HG03196 (cell line): ENCODE data around the gene WDR38.

Experiments used
- ATAC-seq: cut with Tn5 transposase; IDR thresholded peaks from one replicate; pipeline ENCODE4 v1.9.1; 2021; ENCODE audit not compliant: unreplicated experiment

WDR38 gene

GRCh38 chr9:124857533-124858162 lies 4.4 kb downstream of the WDR38 start:
- ATAC-seq, result no peak

DNA sequence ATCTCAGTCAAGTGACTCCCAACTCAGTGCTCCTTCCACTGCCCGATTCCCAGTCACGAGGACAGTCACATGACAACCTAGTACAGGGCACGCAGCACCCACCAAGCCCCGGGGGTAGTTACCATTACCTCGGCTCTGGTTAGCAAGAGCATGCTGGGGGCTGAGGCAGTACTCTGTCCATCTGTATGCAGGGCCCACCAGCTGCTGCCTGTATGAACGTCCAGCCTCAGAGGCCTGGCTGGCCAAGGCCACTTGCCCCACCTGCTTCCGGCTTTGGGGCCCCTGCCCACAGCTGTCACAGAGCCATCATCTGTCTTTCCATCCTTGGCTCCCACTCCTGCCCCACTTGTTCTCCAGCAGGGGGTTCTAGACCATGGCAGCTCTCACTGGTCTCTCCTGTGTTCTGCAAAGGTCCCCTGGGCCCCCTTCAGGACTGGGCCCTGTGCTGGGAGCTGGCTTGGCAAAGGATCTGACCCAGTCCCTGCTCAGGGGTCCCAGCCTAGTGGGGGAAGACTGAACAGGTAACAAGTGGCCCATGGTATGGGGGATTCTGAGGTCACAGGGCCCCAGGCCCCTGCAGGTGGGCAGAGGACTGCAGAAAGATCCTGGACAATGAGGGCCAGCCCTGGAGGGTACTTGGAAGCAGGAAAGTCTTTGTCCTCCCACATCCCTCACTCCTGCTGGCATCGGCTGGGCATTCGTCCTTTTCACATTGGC lies 5.2 kb downstream of the WDR38 start:
- ATAC-seq, result no peak

DNA sequence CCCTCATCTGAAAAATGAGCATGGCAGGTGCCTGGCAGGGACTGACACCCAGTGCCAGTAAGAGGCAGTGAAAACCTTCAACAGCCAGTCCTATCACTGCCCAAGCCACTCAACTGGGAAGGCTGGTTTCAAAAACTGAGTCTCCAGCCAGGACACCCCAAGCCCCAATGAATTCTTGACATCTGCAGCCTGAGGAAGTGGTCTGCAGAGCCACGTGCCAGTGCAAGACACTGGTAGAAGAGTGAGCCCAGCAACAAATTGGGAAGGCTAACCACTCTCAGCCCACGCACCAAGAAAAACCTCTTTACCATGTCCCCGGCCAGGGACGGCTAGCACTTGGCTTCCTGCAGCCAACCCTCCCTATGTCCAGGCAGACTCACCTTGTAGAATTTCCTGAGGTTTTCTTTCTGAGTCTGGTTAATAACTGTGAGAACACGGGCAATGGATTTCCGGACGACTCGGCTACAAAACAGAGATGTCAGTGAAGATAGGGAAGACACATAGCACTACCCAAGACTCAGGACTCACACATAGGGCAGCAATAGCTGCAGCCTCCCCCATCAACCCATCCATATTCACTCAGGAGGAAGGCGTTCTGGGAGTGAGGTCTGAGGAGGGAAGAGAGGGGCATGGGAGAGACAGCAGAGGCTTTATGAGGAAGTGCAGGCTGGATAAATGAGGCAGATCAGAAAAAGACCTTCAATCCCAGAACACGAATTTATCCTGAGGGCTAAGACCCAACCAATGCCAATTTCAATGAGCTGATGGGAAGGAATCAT lies 6.7 kb downstream of the WDR38 start:
- no peak for ATAC-seq

DNA sequence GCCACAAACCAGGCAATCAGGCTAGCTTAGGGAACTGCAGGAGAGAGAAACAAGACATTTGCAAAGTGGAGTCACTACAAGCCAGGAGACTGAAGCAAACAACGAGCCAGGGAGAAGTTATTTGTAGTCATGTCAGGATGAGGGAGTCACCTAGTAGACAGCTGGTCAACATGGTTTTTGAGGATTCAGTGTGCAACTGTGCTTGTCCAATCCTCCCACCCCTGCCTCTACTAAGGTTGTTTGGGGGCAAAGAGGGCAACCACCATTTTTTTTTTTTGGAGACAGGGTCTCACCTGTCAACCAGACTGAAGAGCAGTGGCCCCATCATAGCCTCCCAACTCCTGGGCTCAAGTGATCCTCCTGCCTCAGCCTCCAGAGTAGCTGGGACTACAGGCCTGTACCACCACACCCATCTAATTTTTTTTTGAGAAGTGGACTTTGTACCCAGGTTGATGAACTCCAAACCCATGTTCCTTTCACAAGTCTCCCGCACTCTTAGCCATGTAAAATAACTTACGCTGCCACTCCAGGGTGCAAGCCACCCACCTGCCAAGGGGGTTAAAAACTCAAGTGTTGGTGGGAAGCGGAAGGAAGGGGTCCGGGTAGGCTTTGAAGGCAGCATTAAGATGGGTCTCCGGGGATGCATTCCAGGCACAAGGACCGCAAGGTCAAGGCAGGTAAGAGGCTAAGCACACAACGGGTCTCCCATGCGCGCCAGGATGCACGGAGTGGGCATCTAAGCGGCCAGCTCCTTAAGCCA lies 7.5 kb downstream of the WDR38 start:
- no peak for ATAC-seq

DNA sequence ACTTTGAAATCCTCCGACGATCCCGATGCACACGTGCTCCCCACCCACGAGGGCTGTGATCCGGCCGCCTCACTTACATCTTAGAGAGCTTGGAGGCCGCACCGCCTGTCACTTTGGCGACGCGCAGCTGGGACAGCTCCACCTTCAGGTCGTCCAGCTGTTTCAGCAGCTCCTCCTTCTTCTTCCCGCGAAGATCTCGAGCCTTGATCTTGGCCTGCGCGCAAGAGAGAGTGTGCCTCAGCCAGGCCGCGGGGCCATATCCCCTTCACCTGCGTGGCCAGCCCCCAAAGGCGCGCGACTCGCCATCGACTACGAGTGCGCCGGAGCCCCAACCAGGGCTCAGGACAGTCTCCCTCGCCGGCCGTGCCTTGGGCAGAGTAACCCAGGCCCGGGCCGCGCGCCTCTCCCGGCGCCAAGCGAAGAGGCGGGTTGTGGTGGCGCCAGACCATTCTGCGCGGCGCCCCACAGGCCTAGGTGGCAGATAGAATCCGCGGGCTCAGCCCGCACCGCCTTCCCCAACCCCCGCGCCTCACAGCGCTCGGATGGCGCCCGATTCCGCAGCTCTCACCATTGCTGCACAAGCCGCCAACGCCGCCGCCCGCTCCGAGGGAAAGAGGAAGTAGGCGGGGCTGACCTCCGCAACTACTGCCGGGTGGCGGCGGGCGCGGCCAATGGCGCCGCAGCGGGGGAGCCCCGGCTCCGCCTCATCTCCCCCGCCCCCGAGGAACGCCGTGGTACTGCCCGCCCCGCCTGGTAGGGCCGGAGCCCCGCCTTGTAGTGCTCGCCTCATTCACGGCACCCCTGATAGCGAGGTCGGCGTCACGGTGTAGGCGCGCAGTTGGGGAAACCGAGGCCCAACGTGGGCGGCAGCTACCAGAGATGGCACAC lies 8.3 kb downstream of the WDR38 start, which contains the start of the genes ARPC5L and RPL35:
TSS of gene ARPC5L (plus strand) at position 789 of the 888 bp plus-strand sequence. CDS start 7,161 bp downstream, outside the sequence.
TSS of gene RPL35 (minus strand) at position 616 of the 888 bp plus-strand sequence. CDS start at position 571, 45 bp downstream.
- ATAC-seq, result peak; percentile 86

GRCh38 chr9:124863371-124863871 lies 10.2 kb downstream of the WDR38 start:
- ATAC-seq, result no peak

DNA sequence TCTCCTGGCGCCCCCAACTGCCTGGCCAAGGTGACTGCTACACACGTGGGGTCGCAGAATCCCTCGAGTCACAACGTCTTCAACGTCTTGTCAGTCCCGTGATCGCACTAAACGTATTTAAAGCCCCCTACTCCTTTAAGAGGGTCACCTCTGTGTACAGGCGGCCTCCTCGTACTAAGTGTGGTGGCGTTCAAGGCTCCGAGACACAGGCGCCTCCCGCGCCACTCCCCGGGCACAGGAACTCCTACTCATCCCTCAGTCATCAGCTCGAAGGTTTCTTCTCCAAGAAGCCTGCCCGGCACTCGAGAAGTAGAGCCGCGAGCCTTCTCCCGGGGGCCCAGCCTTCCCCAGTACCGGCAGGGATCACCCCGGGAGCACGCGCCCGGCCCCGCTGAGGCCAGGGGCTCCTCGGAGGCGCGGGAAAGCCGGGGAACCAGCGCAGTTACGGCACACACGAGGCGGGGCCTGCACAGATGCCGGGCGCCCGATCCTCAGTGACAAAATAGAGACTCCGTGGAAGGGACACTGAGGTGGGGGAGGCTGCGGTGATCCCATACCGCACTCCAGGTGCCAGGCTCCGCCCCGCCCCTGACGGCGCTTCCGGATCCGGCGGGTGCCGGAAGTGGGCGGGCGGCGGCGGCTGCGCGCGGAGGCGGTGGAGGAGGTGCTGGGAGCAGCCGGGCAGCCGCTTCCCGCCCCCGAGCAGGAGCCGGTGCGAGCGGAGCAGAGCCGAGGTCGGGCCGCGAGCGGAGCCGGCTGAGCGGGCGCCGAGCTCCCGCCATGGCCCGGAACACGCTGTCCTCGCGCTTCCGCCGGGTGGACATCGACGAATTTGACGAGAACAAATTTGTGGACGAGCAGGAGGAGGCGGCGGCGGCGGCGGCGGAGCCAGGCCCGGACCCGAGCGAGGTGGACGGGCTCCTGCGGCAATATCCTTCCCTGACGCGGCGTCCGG lies 15.5 kb downstream of the WDR38 start:
- peak; percentile 64 for ATAC-seq

DNA sequence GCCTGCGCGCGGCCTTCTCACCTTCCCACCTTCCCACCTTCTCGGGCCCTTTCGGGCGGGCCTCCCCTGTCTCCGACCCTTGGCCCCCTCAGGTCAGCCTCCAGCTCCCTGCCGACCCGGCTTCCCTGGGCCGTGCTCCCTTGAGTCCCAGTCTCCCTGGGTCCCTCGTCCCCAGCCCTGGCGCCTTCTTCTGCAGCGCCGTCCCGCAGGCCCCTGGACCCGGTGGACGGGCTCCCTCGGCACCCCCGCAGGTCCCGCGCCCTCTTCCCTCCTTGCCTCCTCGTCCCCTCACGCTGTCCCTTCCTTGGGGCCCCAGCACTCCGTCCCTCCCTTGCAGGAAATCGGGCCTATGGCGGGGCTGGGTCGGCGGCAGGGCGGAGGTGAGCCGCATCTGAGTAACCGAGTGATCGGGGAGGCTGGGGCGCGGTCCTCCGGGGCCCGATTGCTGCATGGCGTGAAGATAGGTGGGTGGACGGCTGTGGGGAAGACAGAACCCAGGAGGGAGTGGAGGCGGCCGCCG lies 16.3 kb downstream of the WDR38 start:
- peak; percentile 18 for ATAC-seq

DNA sequence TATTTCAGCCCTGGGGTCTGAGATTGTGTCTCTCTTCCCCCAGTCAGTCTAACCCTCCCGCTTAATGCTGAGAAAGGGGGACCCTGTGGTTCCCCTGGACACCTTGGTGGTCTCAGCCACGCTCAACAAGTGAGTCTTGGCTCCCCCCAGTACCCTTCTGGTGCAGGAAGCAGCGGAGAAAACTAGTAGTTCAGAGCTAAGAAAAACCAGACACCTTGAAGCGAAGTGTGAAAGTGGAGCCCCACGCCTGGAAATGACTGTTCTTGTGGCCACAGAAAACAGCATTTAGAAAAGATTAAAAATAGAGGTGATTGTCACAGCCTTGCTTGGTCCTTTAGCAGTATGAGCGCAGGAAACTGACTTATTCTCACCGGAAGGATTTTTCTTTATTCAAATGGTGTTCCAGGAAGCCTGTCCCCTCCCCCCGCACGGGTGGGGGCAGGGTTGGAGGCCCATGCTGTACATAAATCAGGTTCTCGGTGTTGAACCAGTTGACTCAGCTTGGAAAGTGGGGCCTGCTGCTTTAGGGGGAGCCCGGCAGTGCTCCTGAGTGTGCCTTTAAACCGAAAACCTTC lies 16.8 kb downstream of the WDR38 start:
- ATAC-seq, result peak; percentile 48

GRCh38 chr9:124870723-124871122 lies 17.5 kb downstream of the WDR38 start:
- no peak for ATAC-seq

GRCh38 chr9:124871156-124871561 lies 17.9 kb downstream of the WDR38 start:
- no peak for ATAC-seq

GRCh38 chr9:124873664-124874063 lies 20.4 kb downstream of the WDR38 start:
- no peak for ATAC-seq

DNA sequence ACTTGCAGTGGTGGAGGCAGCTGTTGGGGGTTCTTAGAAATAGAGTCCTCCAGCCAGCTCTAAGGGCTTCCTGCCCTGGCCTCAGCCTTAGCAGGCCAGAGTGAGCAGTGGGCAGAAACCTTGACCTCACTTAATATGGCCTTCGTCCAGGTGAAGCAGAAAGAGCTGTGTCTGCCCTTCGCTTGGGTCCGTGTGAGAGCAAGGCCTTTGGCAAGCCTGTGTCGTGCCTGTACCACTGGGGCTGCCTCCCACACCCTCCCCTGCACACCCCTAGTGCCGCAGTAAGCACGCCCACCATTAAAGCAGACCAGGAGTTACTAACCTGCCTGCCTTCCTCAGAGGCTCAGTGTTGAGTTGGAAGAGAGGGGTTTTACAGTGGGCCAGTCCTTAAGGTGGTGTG lies 22.2 kb downstream of the WDR38 start:
- no peak for ATAC-seq

- no peak for ATAC-seq
Measured at GRCh38 chr9:124877021-124877782, 23.9 kb downstream of the WDR38 start.

DNA sequence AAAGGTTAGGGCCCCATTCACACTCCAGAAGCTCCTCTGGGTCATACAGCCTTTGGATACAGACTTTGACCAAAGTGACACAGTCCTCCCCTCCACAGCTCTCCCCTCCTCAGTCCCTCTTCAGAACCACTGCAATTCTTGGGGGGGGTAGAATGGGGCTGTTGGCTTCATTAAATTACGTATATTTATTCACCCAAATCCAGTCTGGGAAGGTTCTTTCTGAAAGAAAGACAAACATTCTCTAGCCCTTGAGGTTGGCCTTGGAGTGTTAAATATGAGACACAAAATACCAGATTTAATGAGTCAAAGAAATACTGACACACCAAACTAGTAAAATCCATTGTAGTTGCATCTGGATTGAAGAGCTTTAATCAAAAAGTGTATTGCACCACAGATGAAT lies 24.8 kb downstream of the WDR38 start:
- no peak for ATAC-seq

DNA sequence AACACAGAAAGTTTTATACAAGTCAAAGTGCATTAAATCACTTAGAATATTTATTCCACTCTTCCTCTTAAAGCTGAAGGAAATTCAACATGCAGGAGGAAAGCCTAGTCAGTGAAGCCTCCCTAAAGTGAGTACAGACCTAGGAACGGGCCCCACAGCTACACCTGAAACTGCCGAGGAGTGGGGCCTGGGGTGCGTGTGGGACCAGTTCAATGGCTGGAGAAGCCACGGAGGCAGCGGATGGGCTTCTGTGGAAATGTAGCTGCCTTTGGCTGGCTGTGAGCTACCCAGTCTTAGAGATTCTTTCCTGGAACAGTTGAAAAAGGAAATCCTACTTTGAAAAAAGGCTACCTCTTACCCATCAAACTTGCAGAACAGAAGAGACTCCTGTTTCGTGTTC lies 25.3 kb downstream of the WDR38 start:
- no peak for ATAC-seq

DNA sequence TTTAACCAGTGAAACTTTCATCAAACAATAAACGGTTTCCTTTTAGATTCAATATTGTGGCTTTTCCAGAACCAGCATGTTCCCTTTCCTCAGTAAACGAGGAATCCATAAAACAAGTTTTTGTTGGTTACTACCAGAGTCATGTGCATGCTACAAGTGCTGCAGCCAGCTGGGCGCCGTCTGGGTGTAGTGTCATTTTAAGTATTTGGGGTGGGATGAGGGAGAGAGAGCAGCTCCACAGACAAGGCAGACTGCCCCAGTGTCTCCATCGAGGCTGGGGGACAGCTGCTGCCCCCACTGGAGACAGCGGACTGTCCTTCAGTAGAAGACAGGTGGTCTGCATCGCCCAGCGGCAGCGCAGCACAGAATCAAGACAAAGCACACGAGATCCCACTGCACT lies 26.0 kb downstream of the WDR38 start:
- ATAC-seq, result no peak
